Activated gamma-delta T cell (primary cell): ENCODE results near the gene UCK2.

Experiments
- DNase-seq: peaks from one replicate; lab custom pipeline; 2025; lab: John Stamatoyannopoulos, UW

Gene UCK2

GRCh38 chr1:165879946-165880345, 52.5 kb downstream of the UCK2 start:
- DNase-seq: no peak

DNA sequence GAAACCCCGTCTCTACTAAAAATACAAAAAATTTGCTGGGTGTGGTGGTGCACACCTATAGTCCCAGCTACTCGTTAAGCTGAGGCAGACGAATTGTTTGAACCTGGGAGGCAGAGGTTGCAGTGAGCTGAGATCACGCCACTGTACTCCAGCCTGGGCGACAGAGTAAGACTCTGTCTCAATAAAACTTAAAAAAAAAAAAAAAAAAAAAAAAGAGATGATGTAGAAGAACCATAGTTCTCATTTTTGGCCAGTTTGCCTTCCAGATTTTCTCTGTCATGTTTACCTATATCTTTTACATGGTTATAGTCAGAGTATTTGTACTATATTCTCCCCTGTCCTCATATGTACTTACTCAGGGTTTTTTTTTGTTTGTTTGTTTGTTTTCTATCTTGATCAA, 53.6 kb downstream of the UCK2 start:
- no peak for DNase-seq

DNA sequence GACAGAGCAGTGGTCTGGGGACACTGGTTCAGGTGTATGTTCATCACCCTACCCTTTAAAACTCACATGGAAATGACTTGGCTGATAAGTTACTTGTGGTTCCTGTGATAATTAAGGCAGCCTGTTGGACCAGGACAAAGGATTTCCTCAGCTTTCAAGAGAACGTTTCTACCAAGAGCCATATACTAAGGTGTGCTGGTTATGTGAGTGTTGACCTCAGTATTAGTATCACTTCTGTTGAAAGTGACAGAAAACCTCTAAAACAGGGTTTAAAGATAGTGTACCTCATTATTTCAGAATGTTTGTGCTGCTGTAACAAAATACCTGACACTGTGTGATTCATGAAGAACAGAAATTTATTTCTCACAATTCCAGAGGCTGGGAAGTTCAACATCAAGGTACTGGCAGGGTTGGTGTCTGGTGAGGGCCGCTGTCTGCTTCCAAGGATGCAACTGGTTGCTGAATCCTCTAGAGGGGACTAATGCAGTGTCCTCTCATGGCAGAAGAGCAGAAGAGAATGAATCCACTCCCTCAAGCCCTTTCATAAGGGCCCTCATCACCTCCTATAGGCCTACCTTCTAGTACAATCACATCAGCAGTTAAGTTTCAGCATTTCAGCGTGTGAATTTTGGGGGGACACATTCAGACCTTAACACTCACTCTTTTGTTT, 54.9 kb downstream of the UCK2 start:
- DNase-seq: no peak

DNA sequence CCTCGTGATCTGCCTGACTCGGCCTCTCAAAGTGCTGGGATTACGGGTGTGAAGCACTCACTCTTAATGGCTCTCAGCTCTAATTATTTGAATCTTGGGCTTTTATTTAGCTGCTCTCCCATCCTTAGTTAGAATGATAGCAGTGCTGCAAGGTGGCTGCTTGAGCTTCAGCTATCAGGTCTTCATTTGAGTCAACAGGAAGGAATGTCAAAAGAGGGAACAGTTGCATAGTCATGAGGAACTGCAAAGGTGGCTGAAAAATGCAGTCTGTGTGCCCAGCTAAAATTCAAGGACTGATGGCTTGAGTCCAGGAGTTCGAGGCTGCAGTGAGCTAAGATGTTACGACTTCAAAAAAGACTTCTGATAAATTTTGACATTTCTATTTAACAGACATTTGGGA, 55.6 kb downstream of the UCK2 start:
- no peak for DNase-seq

GRCh38 chr1:165884009-165884689, 56.7 kb downstream of the UCK2 start:
- DNase-seq: no peak

- DNase-seq: no peak
Observed at GRCh38 chr1:165884690-165885304, 57.4 kb downstream of the UCK2 start.

DNA sequence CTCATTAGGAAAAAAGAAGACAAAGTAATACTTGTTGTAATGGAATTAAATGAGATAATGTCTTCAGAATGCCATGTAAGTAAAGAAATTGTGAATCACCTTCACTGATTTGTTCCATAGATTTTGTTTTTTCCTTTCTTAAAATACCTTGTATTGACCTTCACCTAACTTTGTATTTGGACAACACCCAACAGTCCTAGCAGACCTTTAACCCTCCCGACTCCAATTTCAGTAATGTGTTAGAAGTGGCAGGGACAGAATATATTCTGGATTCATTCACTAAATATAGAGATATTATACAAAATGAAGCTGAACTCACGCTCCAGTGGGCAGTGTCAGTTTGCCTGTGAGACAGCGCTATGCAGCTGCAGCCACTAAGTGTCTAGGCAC, 57.9 kb downstream of the UCK2 start:
- DNase-seq: no peak

DNA sequence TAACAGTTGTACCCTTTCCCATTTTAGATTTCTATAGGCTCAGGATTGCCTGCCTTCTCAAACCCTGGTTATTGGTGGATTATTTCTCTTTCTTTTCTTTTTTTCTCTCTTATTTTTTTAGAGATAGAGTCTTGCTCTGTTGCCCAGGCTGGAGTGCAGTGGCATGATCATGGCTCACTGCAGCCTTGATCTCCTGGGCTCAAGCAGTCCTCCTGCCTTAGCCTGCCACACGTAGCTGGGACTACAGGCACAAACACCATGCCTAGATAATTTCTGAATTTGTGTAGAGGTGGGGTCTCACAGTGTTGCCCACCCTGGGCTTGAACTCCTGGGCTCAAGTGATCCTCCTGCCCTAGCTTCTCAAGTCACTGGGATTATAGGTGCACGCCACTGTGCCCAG, 58.8 kb downstream of the UCK2 start:
- DNase-seq: no peak

DNA sequence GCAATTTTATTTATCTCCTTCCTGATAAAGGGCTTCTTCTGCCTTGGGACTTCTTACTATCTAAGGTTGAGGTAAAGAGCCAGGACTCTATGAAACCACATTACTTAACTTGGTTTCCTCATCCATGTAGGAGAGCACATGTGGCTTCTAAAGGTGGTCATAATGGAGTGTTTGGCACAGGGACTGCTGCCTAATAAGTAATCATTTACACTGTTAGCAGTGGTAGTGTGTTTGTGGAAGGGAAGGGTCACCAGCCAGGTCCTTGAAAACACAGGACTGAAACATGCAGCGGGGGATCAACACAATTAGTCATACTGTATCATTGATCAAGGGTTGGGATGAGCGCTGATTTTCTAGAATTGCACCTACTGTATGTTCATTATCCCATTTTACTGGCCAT, 59.6 kb downstream of the UCK2 start:
- no peak for DNase-seq

- no peak for DNase-seq
Observed at GRCh38 chr1:165887877-165888551, 60.6 kb downstream of the UCK2 start.

- no peak for DNase-seq
Observed at GRCh38 chr1:165888552-165888920, 61.1 kb downstream of the UCK2 start.

GRCh38 chr1:165890684-165891083, 63.3 kb downstream of the UCK2 start:
- no peak for DNase-seq

GRCh38 chr1:165891111-165891860, 63.9 kb downstream of the UCK2 start:
- DNase-seq: no peak

DNA sequence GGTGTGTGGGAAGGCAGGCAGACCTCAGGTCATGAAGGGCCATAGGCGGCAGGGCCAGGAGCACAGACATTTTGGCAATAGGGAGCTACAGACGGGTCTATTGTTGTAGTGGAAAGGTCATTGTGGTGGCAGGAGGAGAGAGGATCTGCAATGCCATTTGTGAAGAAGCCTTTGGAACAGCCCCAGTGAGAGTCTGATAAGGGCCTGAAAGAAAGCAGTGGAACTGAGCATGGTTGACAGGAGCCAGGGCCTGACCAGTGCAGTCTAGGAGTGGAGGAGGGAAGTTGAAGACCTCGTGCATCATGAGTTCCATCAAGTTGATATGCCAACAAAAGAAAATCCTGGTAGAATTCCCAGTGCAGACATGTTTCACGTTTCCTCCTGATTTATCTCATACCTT, 65.5 kb downstream of the UCK2 start:
- no peak for DNase-seq

GRCh38 chr1:165893507-165893906, 66.1 kb downstream of the UCK2 start:
- no peak for DNase-seq

GRCh38 chr1:165894591-165894990, 67.2 kb downstream of the UCK2 start:
- no peak for DNase-seq

DNA sequence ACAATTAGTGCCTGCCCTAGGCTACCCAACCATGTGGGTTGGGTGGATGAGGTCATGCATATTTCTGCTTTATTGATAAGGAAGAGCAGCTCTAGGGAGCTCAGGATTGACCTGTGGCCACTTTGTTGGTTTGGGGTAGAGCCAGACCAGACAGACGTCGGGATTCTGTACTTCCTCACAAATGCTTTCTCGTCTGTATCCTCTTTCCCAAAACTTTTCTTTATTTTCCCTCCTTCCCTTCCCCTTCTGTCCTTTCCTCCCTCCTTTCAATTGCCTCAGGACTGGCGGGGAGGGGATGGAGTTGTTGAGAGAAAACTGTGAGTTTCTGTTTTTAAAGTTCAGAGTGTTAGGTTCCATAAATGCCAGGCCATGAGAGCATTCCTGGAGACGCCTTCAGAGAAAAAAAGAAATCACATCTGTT, 68.0 kb downstream of the UCK2 start:
- no peak for DNase-seq

- DNase-seq: no peak
Observed at GRCh38 chr1:165896277-165896676, 68.9 kb downstream of the UCK2 start.

GRCh38 chr1:165897326-165898303, 70.2 kb downstream of the UCK2 start:
- no peak for DNase-seq

- DNase-seq: no peak
Observed at GRCh38 chr1:165898837-165899236, 71.4 kb downstream of the UCK2 start.

GRCh38 chr1:165899461-165899941, 72.1 kb downstream of the UCK2 start:
- DNase-seq: no peak
